Right lobe of liver (tissue), 4 donors: ENCODE measurements around the gene SOBP.

ENCODE experiments used
- POLR2A ChIP-seq: fragments of 450-650 bp; IDR thresholded peaks from one replicate; pipeline ENCODE4 v1.6.1; 2017; ENCODE audit warnings: antibody characterized with exemption, mild to moderate bottlenecking
- TF ChIP-seq, protein P1 (sequence below), 4 donors: fragments of 200-600 bp in 3 of 4; fragments of 450-650 bp in 1 of 4; IDR thresholded peaks; one replicate each; pipeline versions ENCODE4 v1.5.1 to v1.8.0; 2016 to 2022; ENCODE audit warnings: antibody characterized with exemption in 4 of 4, mild to moderate bottlenecking in 2 of 4
- donor health status: DM: no; HTN: no; CAD: no.
- donor health status: DM: no; HTN: no; CAD: no.
- donor health status: DM: no; HTN: yes; CAD: no.

DNA sequence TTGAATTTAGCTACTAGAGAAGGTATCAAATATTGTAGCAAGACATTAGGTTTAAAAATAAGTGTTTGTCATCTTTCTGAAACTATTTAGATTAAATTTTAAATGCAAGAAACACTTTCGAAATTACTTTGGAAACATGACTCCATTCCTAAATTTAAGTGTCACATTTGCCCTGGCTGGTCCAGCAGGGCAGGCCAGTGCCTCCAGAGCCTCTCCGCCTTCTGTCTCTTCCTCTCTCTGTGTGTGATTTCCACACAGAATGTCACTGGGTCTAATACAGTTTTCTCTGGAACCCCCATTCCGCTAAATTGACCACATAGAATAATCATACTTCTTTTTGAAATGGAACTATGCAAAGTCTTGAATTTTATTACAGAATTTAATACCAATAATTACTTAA lies 111.5 kb downstream of the SOBP start:
- TF ChIP-seq, protein P1, sequence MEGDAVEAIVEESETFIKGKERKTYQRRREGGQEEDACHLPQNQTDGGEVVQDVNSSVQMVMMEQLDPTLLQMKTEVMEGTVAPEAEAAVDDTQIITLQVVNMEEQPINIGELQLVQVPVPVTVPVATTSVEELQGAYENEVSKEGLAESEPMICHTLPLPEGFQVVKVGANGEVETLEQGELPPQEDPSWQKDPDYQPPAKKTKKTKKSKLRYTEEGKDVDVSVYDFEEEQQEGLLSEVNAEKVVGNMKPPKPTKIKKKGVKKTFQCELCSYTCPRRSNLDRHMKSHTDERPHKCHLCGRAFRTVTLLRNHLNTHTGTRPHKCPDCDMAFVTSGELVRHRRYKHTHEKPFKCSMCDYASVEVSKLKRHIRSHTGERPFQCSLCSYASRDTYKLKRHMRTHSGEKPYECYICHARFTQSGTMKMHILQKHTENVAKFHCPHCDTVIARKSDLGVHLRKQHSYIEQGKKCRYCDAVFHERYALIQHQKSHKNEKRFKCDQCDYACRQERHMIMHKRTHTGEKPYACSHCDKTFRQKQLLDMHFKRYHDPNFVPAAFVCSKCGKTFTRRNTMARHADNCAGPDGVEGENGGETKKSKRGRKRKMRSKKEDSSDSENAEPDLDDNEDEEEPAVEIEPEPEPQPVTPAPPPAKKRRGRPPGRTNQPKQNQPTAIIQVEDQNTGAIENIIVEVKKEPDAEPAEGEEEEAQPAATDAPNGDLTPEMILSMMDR (IDR thresholded peaks at IDR 0.05) = no peak
- no peak for TF ChIP-seq POLR2A
